ENCODE results near the gene PAIP1.
"Not testable (repeated sequence)": the region's sequence is repeated elsewhere in the genome, so short reads cannot be mapped to it uniquely, and the experiment has no call there.

PAIP1 gene

GRCh38 chr5:43570450-43571158 is 13.7 kb upstream of the PAIP1 start:
- DNase-seq, result no peak

- no peak for DNase-seq
Measured at GRCh38 chr5:43569236-43569746, 12.4 kb upstream of the PAIP1 start.

GRCh38 chr5:43567967-43568366 is 11.1 kb upstream of the PAIP1 start:
- DNase-seq, result no peak

- no peak for DNase-seq
Measured at GRCh38 chr5:43565043-43565442, 8.2 kb upstream of the PAIP1 start.

- DNase-seq, result no peak
Measured at GRCh38 chr5:43564289-43564850, 7.5 kb upstream of the PAIP1 start.

- no peak for DNase-seq
Measured at GRCh38 chr5:43563321-43563720, 6.4 kb upstream of the PAIP1 start.

- no peak for DNase-seq
Measured at GRCh38 chr5:43561356-43561755, 4.5 kb upstream of the PAIP1 start.

- no peak for DNase-seq
Measured at GRCh38 chr5:43560128-43560527, 3.3 kb upstream of the PAIP1 start.

- not testable (repeated sequence) for DNase-seq
Measured at GRCh38 chr5:43556607-43556856, 345 bp downstream of the PAIP1 start.

GRCh38 chr5:43555895-43556606 is 826 bp downstream of the PAIP1 start:
- no peak for DNase-seq

GRCh38 chr5:43554497-43554896 is 2.4 kb downstream of the PAIP1 start:
- DNase-seq, result no peak

- no peak for DNase-seq
Measured at GRCh38 chr5:43553381-43553780, 3.5 kb downstream of the PAIP1 start.

- no peak for DNase-seq
Measured at GRCh38 chr5:43551731-43552130, 5.1 kb downstream of the PAIP1 start.

GRCh38 chr5:43549272-43549671 is 7.6 kb downstream of the PAIP1 start:
- DNase-seq, result not testable (repeated sequence)

- DNase-seq, result no peak
Measured at GRCh38 chr5:43548358-43548757, 8.5 kb downstream of the PAIP1 start.

- no peak for DNase-seq
Measured at GRCh38 chr5:43547532-43547931, 9.3 kb downstream of the PAIP1 start.

GRCh38 chr5:43543434-43543833 is 13.4 kb downstream of the PAIP1 start:
- DNase-seq, result no peak

GRCh38 chr5:43540746-43541145 is 16.1 kb downstream of the PAIP1 start:
- no peak for DNase-seq

- no peak for DNase-seq
Measured at GRCh38 chr5:43536972-43537371, 19.9 kb downstream of the PAIP1 start.

GRCh38 chr5:43533646-43534045 is 23.2 kb downstream of the PAIP1 start:
- no peak for DNase-seq

- DNase-seq, result no peak
Measured at GRCh38 chr5:43530648-43531047, 26.2 kb downstream of the PAIP1 start.

GRCh38 chr5:43523662-43524072 is 33.2 kb downstream of the PAIP1 start:
- no peak for DNase-seq

- DNase-seq, result no peak
Measured at GRCh38 chr5:43520615-43521014, 36.3 kb downstream of the PAIP1 start.

GRCh38 chr5:43515678-43516048 is 41.2 kb downstream of the PAIP1 start:
- DNase-seq, result no peak

Measured in GOT3 (cell line).